Activated CD4-positive, CD25-positive, alpha-beta regulatory T cell treated with anti-CD3 and anti-CD28 coated beads, Interleukin-2, amount 50 U/mL, for 72 hours (primary cell): ENCODE data around the gene REL.
"Not testable (repeated sequence)": the region's sequence is repeated elsewhere in the genome, so short reads cannot be mapped to it uniquely, and the experiment has no call there.

ENCODE experiments used
- DNase-seq: peaks from one replicate; pipeline ENCODE4 v3.0.0; 2021

REL gene

GRCh38 chr2:60881047-60881932 lies at the start of gene REL:
TSS of gene REL (plus strand) at chr2:60881574. CDS start at chr2:60881841, 267 bp downstream.
- DNase-seq = peak; percentile 93

GRCh38 chr2:60831921-60832320 lies 49.5 kb upstream of the REL start:
- DNase-seq = no peak

GRCh38 chr2:60832621-60833020 lies 48.8 kb upstream of the REL start:
- DNase-seq = no peak

GRCh38 chr2:60834270-60834717 lies 47.1 kb upstream of the REL start:
- DNase-seq = no peak

- no peak for DNase-seq
These were observed 44.9 kb upstream of the REL start for GRCh38 chr2:60836491-60836890.

- no peak for DNase-seq
These were observed 44.3 kb upstream of the REL start for GRCh38 chr2:60837123-60837522.

- no peak for DNase-seq
These were observed 42.9 kb upstream of the REL start for GRCh38 chr2:60838481-60838880.

- DNase-seq = no peak
These were observed 42.1 kb upstream of the REL start for GRCh38 chr2:60839126-60839813.

GRCh38 chr2:60840880-60841279 lies 40.5 kb upstream of the REL start:
- no peak for DNase-seq

GRCh38 chr2:60843006-60843405 lies 38.4 kb upstream of the REL start:
- no peak for DNase-seq

- no peak for DNase-seq
These were observed 37.3 kb upstream of the REL start for GRCh38 chr2:60844105-60844504.

- DNase-seq = no peak
These were observed 33.5 kb upstream of the REL start for GRCh38 chr2:60847854-60848253.

- DNase-seq = no peak
These were observed 32.2 kb upstream of the REL start for GRCh38 chr2:60849187-60849586.

- no peak for DNase-seq
These were observed 29.0 kb upstream of the REL start for GRCh38 chr2:60852282-60852860.

- no peak for DNase-seq
These were observed 27.8 kb upstream of the REL start for GRCh38 chr2:60853531-60853930.

GRCh38 chr2:60855989-60856669 lies 25.2 kb upstream of the REL start:
- no peak for DNase-seq

GRCh38 chr2:60857056-60857455 lies 24.3 kb upstream of the REL start:
- DNase-seq = no peak

GRCh38 chr2:60858897-60859311 lies 22.5 kb upstream of the REL start:
- DNase-seq = no peak

- no peak for DNase-seq
These were observed 19.6 kb upstream of the REL start for GRCh38 chr2:60861736-60862135.

- DNase-seq = no peak
These were observed 18.7 kb upstream of the REL start for GRCh38 chr2:60862642-60863041.

GRCh38 chr2:60865361-60865760 lies 16.0 kb upstream of the REL start:
- DNase-seq = not testable (repeated sequence)

GRCh38 chr2:60867007-60867406 lies 14.4 kb upstream of the REL start:
- no peak for DNase-seq

- DNase-seq = no peak
These were observed 13.5 kb upstream of the REL start for GRCh38 chr2:60867848-60868247.
